Naive B cell (primary cell): Measurements from ENCODE around the gene RNF223. TPM values are rescaled to one million over a fixed set of nuclear protein-coding genes. Genes with fewer than 3 reads are reported as not detected.

Experiments
- ATAC-seq, 2 donors: fragments of 150-1000 bp; cut with Tn5 transposase; 2 replicates each; pipeline ENCODE4 v1.10.0; 2021; ENCODE audit warnings: low read depth in 2 of 2, mild to moderate bottlenecking in 2 of 2, moderate library complexity in 2 of 2
- DNase-seq: peaks from one replicate; pipeline ENCODE4 v3.0.0; 2022
- H3K27ac Mint-ChIP-seq, 6 donors: one replicate each; pipeline ENCODE4 v1.8.0; 2020 to 2022; ENCODE audit warnings: mild to moderate bottlenecking in 6 of 6, mixed read lengths in 6 of 6, moderate library complexity in 5 of 6, inconsistent platforms in 2 of 6
- H3K27me3 Mint-ChIP-seq, 3 donors: one replicate each; pipeline ENCODE4 v1.8.0; 2021 to 2022; ENCODE audit warnings: mixed read lengths in 3 of 3, mild to moderate bottlenecking in 1 of 3
- H3K36me3 Mint-ChIP-seq, 2 donors: one replicate each; pipeline ENCODE4 v1.8.0; 2020 to 2022; ENCODE audit warnings: mixed read lengths in 2 of 2, inconsistent platforms in 1 of 2, mild to moderate bottlenecking in 1 of 2
- H3K4me1 Mint-ChIP-seq, 3 donors: one replicate each; pipeline ENCODE4 v1.8.0; 2020 to 2022; ENCODE audit warnings: mixed read lengths in 3 of 3, inconsistent platforms in 1 of 3, mild to moderate bottlenecking in 1 of 3, moderate library complexity in 1 of 3
- H3K4me3 Mint-ChIP-seq, 8 donors: one replicate each; pipeline ENCODE4 v1.8.0; 2020 to 2022; ENCODE audit warnings: mild to moderate bottlenecking in 8 of 8, mixed read lengths in 8 of 8, moderate library complexity in 8 of 8, inconsistent platforms in 2 of 8
- H3K9me3 Mint-ChIP-seq, 7 donors: one replicate each; pipeline ENCODE4 v1.8.0; 2020 to 2022; ENCODE audit warnings: mixed read lengths in 7 of 7, mild to moderate bottlenecking in 5 of 7, inconsistent platforms in 2 of 7, moderate library complexity in 1 of 7
- polyA plus RNA-seq, 6 donors: library from polyadenylated mRNA; unstranded; fragments of 300-500 nt; fragmentation: Illumina TruSeq; gene quantifications; one replicate each; pipeline ENCODE4 v1.2.3, GENCODE V29; 2021; ENCODE audit warnings: low read depth in 6 of 6

The RNF223 gene
- polyA plus RNA-seq, 6 donors from 2014 or later, result not detected

GRCh38 chr1:1053682-1054081, 20.4 kb downstream of the RNF223 start:
- ATAC-seq, result no peak
- no peak overlapping the region for H3K4me3 Mint-ChIP-seq
- no peak overlapping the region for H3K27ac Mint-ChIP-seq

GRCh38 chr1:1053022-1053421, 21.1 kb downstream of the RNF223 start:
- H3K4me1 Mint-ChIP-seq, result peaks cover 0 to 9% (median under 1%) of the 10 kb centered on the region in 3 donors
- H3K4me3 Mint-ChIP-seq, result no peak overlapping the region
- ATAC-seq (no peak), DNase-seq (no peak)
- H3K27ac Mint-ChIP-seq, result no peak overlapping the region
- no peaks in the 10 kb centered on the region for H3K36me3 Mint-ChIP-seq
- peaks cover 0 to 6% (median 2%) of the 10 kb centered on the region in 3 donors for H3K27me3 Mint-ChIP-seq
- peaks cover 0 to 5% (median 0%) of the 10 kb centered on the region in 7 donors for H3K9me3 Mint-ChIP-seq

More at GRCh38 chr1:1053682-1054081, 20.4 kb downstream of the RNF223 start:
- Mint-ChIP-seq H3K27me3 (peaks cover 0 to 13% (median 9%) of the 10 kb centered on the region in 3 donors), H3K9me3 (peaks cover 0 to 5% (median 0%) of the 10 kb centered on the region in 7 donors), H3K4me1 (peaks cover 4 to 15% (median 7%) of the 10 kb centered on the region in 3 donors), H3K36me3 (no peaks in the 10 kb centered on the region)
- DNase-seq, result no peak

GRCh38 chr1:1052003-1052840, 21.9 kb downstream of the RNF223 start:
- Mint-ChIP-seq H3K27ac (no peak overlapping the region), H3K27me3 (no peaks in the 10 kb centered on the region), H3K4me1 (peaks cover 0 to 9% (median 0%) of the 10 kb centered on the region in 3 donors), H3K4me3 (no peak overlapping the region), H3K9me3 (peaks cover 0 to 5% (median 0%) of the 10 kb centered on the region in 7 donors), H3K36me3 (no peaks in the 10 kb centered on the region)
- ATAC-seq, result no peak
- no peak for DNase-seq

- peaks cover 0 to 9% (median 0%) of the 10 kb centered on the region in 3 donors for H3K4me1 Mint-ChIP-seq
- H3K4me3 Mint-ChIP-seq, result no peak overlapping the region
- ATAC-seq, result no peak
- no peaks in the 10 kb centered on the region for H3K27me3 Mint-ChIP-seq
- no peak for DNase-seq
- H3K27ac Mint-ChIP-seq, result no peak overlapping the region
- peaks cover 0 to 5% (median 0%) of the 10 kb centered on the region in 7 donors for H3K9me3 Mint-ChIP-seq
- no peaks in the 10 kb centered on the region for H3K36me3 Mint-ChIP-seq
Measured at GRCh38 chr1:1051127-1051810, 22.8 kb downstream of the RNF223 start.

GRCh38 chr1:1050577-1051052, 23.5 kb downstream of the RNF223 start:
- Mint-ChIP-seq H3K27ac (peak overlapping the region in 1 of 6 donors; percentile 49), H3K27me3 (no peaks in the 10 kb centered on the region), H3K4me3 (no peak overlapping the region), H3K4me1 (peaks cover 0 to 9% (median 0%) of the 10 kb centered on the region in 3 donors), H3K36me3 (no peaks in the 10 kb centered on the region), H3K9me3 (peaks cover 0 to 5% (median 0%) of the 10 kb centered on the region in 7 donors)
- DNase-seq, result no peak
- peak in 1 of 2 donors; percentile 67 for ATAC-seq

- no peak for ATAC-seq
- Mint-ChIP-seq H3K27me3 (no peaks in the 10 kb centered on the region), H3K9me3 (peaks cover 0 to 5% (median 0%) of the 10 kb centered on the region in 7 donors), H3K4me1 (peaks cover 0 to 9% (median 0%) of the 10 kb centered on the region in 3 donors), H3K4me3 (no peak overlapping the region), H3K27ac (no peak overlapping the region), H3K36me3 (no peaks in the 10 kb centered on the region)
- DNase-seq, result no peak
Measured at GRCh38 chr1:1049318-1050165, 24.6 kb downstream of the RNF223 start.

- Mint-ChIP-seq H3K4me3 (no peak overlapping the region), H3K27ac (no peak overlapping the region), H3K9me3 (peaks cover 0 to 5% (median 0%) of the 10 kb centered on the region in 7 donors), H3K4me1 (peaks cover 0 to 9% (median 0%) of the 10 kb centered on the region in 3 donors), H3K36me3 (no peaks in the 10 kb centered on the region), H3K27me3 (no peaks in the 10 kb centered on the region)
- no peak for ATAC-seq
- DNase-seq, result no peak
Measured at GRCh38 chr1:1048765-1049164, 25.3 kb downstream of the RNF223 start.

GRCh38 chr1:1047963-1048362, 26.1 kb downstream of the RNF223 start:
- Mint-ChIP-seq H3K9me3 (peaks cover 0 to 5% (median 0%) of the 10 kb centered on the region in 7 donors), H3K27me3 (no peaks in the 10 kb centered on the region), H3K36me3 (no peaks in the 10 kb centered on the region), H3K4me3 (no peak overlapping the region), H3K27ac (no peak overlapping the region), H3K4me1 (peaks cover 0 to 11% (median 3%) of the 10 kb centered on the region in 3 donors)
- ATAC-seq (no peak), DNase-seq (no peak)

GRCh38 chr1:1047407-1047806, 26.7 kb downstream of the RNF223 start:
- H3K27me3 Mint-ChIP-seq, result no peaks in the 10 kb centered on the region
- ATAC-seq (no peak), DNase-seq (no peak)
- H3K4me1 Mint-ChIP-seq, result peaks cover 0 to 9% (median 4%) of the 10 kb centered on the region in 3 donors
- H3K9me3 Mint-ChIP-seq, result peaks cover 0 to 3% (median 0%) of the 10 kb centered on the region in 7 donors
- H3K27ac Mint-ChIP-seq, result no peak overlapping the region
- H3K4me3 Mint-ChIP-seq, result no peak overlapping the region
- no peaks in the 10 kb centered on the region for H3K36me3 Mint-ChIP-seq

- no peaks in the 10 kb centered on the region for H3K27me3 Mint-ChIP-seq
- no peak for ATAC-seq
- peaks cover 0 to 7% (median 4%) of the 10 kb centered on the region in 3 donors for H3K4me1 Mint-ChIP-seq
- H3K9me3 Mint-ChIP-seq, result peaks cover 0 to 3% (median 0%) of the 10 kb centered on the region in 7 donors
- H3K27ac Mint-ChIP-seq, result no peak overlapping the region
- H3K36me3 Mint-ChIP-seq, result no peaks in the 10 kb centered on the region
- H3K4me3 Mint-ChIP-seq, result no peak overlapping the region
- DNase-seq, result no peak
Measured at GRCh38 chr1:1046767-1047166, 27.3 kb downstream of the RNF223 start.

GRCh38 chr1:1046243-1046642, 27.9 kb downstream of the RNF223 start:
- no peak overlapping the region for H3K4me3 Mint-ChIP-seq

GRCh38 chr1:1045129-1045528, 29.0 kb downstream of the RNF223 start:
- H3K27me3 Mint-ChIP-seq, result no peaks in the 10 kb centered on the region
- H3K27ac Mint-ChIP-seq, result no peak overlapping the region
- ATAC-seq (no peak), DNase-seq (no peak)
- H3K36me3 Mint-ChIP-seq, result no peaks in the 10 kb centered on the region
- peaks cover 0 to 4% (median 3%) of the 10 kb centered on the region in 3 donors for H3K4me1 Mint-ChIP-seq
- H3K9me3 Mint-ChIP-seq, result peaks cover 0 to 3% (median 0%) of the 10 kb centered on the region in 7 donors
- H3K4me3 Mint-ChIP-seq, result no peak overlapping the region

More at GRCh38 chr1:1046243-1046642, 27.9 kb downstream of the RNF223 start:
- DNase-seq (no peak), ATAC-seq (no peak)
- H3K27ac Mint-ChIP-seq, result no peak overlapping the region
- H3K27me3 Mint-ChIP-seq, result no peaks in the 10 kb centered on the region
- peaks cover 0 to 3% (median 0%) of the 10 kb centered on the region in 7 donors for H3K9me3 Mint-ChIP-seq
- peaks cover 0 to 7% (median 4%) of the 10 kb centered on the region in 3 donors for H3K4me1 Mint-ChIP-seq
- H3K36me3 Mint-ChIP-seq, result no peaks in the 10 kb centered on the region
